Medulla oblongata (tissue), 1 donor: ENCODE data around the gene CLK2.
"Not testable (repeated sequence)": the region's sequence is repeated elsewhere in the genome, so short reads cannot be mapped to it uniquely, and the experiment has no call there.

Source experiments
- DNase-seq: peaks from one replicate; pipeline ENCODE4 v3.0.0-alpha.2; 2015; ENCODE audit errors: extremely low spot score

The CLK2 gene

GRCh38 chr1:155296661-155297060, 23.4 kb upstream of the CLK2 start:
- no peak for DNase-seq

- DNase-seq: no peak
Observed at GRCh38 chr1:155295942-155296267, 22.6 kb upstream of the CLK2 start.

- DNase-seq: no peak
Observed at GRCh38 chr1:155295183-155295941, 22.1 kb upstream of the CLK2 start.

- DNase-seq: no peak
Observed at GRCh38 chr1:155294520-155295182, 21.3 kb upstream of the CLK2 start.

GRCh38 chr1:155293086-155293749, 19.9 kb upstream of the CLK2 start:
- DNase-seq: no peak

- DNase-seq: not testable (repeated sequence)
Observed at GRCh38 chr1:155291006-155291405, 17.7 kb upstream of the CLK2 start.

- no peak for DNase-seq
Observed at GRCh38 chr1:155287987-155288543, 14.8 kb upstream of the CLK2 start.

GRCh38 chr1:155286544-155286943, 13.2 kb upstream of the CLK2 start:
- DNase-seq: no peak

- no peak for DNase-seq
Observed at GRCh38 chr1:155285631-155286044, 12.3 kb upstream of the CLK2 start.

GRCh38 chr1:155285063-155285462, 11.8 kb upstream of the CLK2 start:
- DNase-seq: no peak

GRCh38 chr1:155284476-155284875, 11.2 kb upstream of the CLK2 start:
- no peak for DNase-seq

- DNase-seq: no peak
Observed at GRCh38 chr1:155282488-155283091, 9.3 kb upstream of the CLK2 start.

GRCh38 chr1:155279268-155279667, 6.0 kb upstream of the CLK2 start:
- DNase-seq: no peak

- DNase-seq: peak; percentile 8
Observed at GRCh38 chr1:155278689-155279160, 5.4 kb upstream of the CLK2 start.

- DNase-seq: peak; percentile 10
Observed at GRCh38 chr1:155277902-155278688, 4.8 kb upstream of the CLK2 start.

GRCh38 chr1:155277070-155277901, 4.0 kb upstream of the CLK2 start, which contains the start of gene HCN3:
HCN3 (plus strand) TSS chr1:155277463; CDS start chr1:155277591, 128 bp downstream.
- peak; percentile 99 for DNase-seq

GRCh38 chr1:155272466-155273342, 600 bp downstream of the CLK2 start:
- peak; percentile 18 for DNase-seq

GRCh38 chr1:155269381-155269780, 3.9 kb downstream of the CLK2 start:
- DNase-seq: no peak

- DNase-seq: no peak
Observed at GRCh38 chr1:155268630-155269029, 4.7 kb downstream of the CLK2 start.
